H1 (cell line): ENCODE data around the gene SCIMP. TPM values are rescaled to one million over a fixed set of nuclear protein-coding genes. Genes with fewer than 3 reads are reported as not detected.

Source experiments
- CTCF ChIA-PET: fragments of 300-600 bp; sonication (Branson Sonifier 250); formaldehyde crosslinking; loops from one replicate; lab custom pipeline; 2021; ENCODE audit not compliant: partially characterized antibody; lab: Charles Lee
- POLR2A ChIA-PET: fragments of 300-600 bp; sonication (Branson Sonifier 250); formaldehyde crosslinking; loops from one replicate; lab custom pipeline; 2021; ENCODE audit warnings: inconsistent platforms; ENCODE audit not compliant: partially characterized antibody; lab: Charles Lee
- DNase-seq, 2 experiments: peaks; one replicate each; pipeline versions ENCODE4 v3.0.0 to v3.0.0-alpha.2; 2010 to 2022; ENCODE audit warnings: low spot score in 2 of 2, low read depth in 1 of 2, mixed read lengths in 1 of 2
- FAIRE-seq: peaks from 2 replicates; lab custom pipeline; 2011; peaks lifted over from hg19 to GRCh38; lab: Jason Lieb, UNC
- H2AFZ ChIP-seq: 2 replicates; pipeline ENCODE4 v1.8.1; 2012; ENCODE audit warnings: low read length, inconsistent platforms
- H2AK5ac ChIP-seq: 2 replicates; pipeline ENCODE4 v1.6.1; 2013; ENCODE audit warnings: low read depth, low read length
- H2BK120ac ChIP-seq: replicated peaks from 2 replicates; pipeline ENCODE3; 2013; ENCODE audit warnings: low read depth, low read length, inconsistent platforms
- H2BK12ac ChIP-seq: 2 replicates; pipeline ENCODE4 v1.6.1; 2013; ENCODE audit warnings: low read depth, low read length
- H2BK15ac ChIP-seq: 2 replicates; pipeline ENCODE4 v1.6.1; 2013; ENCODE audit warnings: low read length
- H2BK20ac ChIP-seq: 2 replicates; pipeline ENCODE4 v1.6.1; 2013; ENCODE audit warnings: low read length
- H2BK5ac ChIP-seq: 2 replicates; pipeline ENCODE4 v1.6.1; 2013; ENCODE audit warnings: low read depth, low read length
- H3K14ac ChIP-seq: 2 replicates; pipeline ENCODE4 v1.6.1; 2013; ENCODE audit warnings: inconsistent platforms; ENCODE audit not compliant: insufficient read length
- H3K18ac ChIP-seq: 2 replicates; pipeline ENCODE4 v1.6.1; 2013; ENCODE audit warnings: low read length; ENCODE audit errors: extremely low read depth
- H3K23ac ChIP-seq: 2 replicates; pipeline ENCODE4 v1.6.1; 2013; ENCODE audit warnings: inconsistent platforms; ENCODE audit not compliant: insufficient read length
- H3K23me2 ChIP-seq: 2 replicates; pipeline ENCODE4 v1.6.1; 2013; ENCODE audit warnings: low read depth, low read length
- H3K27ac ChIP-seq: 2 replicates; pipeline ENCODE4 v1.6.1; 2011; ENCODE audit warnings: low read depth, low read length, inconsistent platforms
- H3K27me3 ChIP-seq, 4 experiments: replicated peaks in 1 of 4; 1 replicate in 1 of 4; 2 replicates in 3 of 4; pipeline versions ENCODE4 v1.6.1 to v1.8.1; 2011 to 2013; ENCODE audit warnings: low read length in 3 of 4, mild to moderate bottlenecking in 3 of 4, inconsistent platforms in 2 of 4, mixed read lengths in 2 of 4, moderate library complexity in 1 of 4; ENCODE audit not compliant: control insufficient read depth in 3 of 4, insufficient read depth in 3 of 4; ENCODE audit errors: extremely low read depth in 1 of 4
- H3K36me3 ChIP-seq, 4 experiments: 2 replicates each; pipeline versions ENCODE4 v1.6.1 to v1.8.1; 2011 to 2013; ENCODE audit warnings: mild to moderate bottlenecking in 4 of 4, low read length in 3 of 4, moderate library complexity in 2 of 4, control low read depth in 1 of 4, inconsistent platforms in 1 of 4; ENCODE audit not compliant: insufficient read depth in 4 of 4, control insufficient read depth in 2 of 4
- H3K4ac ChIP-seq: replicated peaks from 2 replicates; pipeline ENCODE3; 2013; ENCODE audit warnings: low read length, low read depth, mixed read lengths, inconsistent platforms; ENCODE audit not compliant: insufficient read length
- H3K4me1 ChIP-seq, 4 experiments: replicated peaks in 1 of 4; 1 replicate in 1 of 4; 2 replicates in 3 of 4; pipeline versions ENCODE4 v1.6.1 to v1.8.1; 2011 to 2013; ENCODE audit warnings: low read length in 3 of 4, inconsistent platforms in 2 of 4, mixed read lengths in 1 of 4; ENCODE audit not compliant: insufficient read depth in 4 of 4, control insufficient read depth in 3 of 4
- H3K4me2 ChIP-seq, 2 experiments: 2 replicates each; pipeline versions ENCODE4 v1.6.1 to v1.8.1; 2011 to 2013; ENCODE audit warnings: low read depth in 2 of 2, low read length in 2 of 2, control low read depth in 1 of 2, inconsistent platforms in 1 of 2, mild to moderate bottlenecking in 1 of 2; ENCODE audit not compliant: insufficient read depth in 1 of 2
- H3K4me3 ChIP-seq, 4 experiments: fragments of 200-600, 300-600 bp in 1 of 4; sonication (generic), shearing (Covaris generic), sonication (Bioruptor Twin) in 1 of 4; 2 replicates each; pipeline versions ENCODE4 v1.5.1 to v1.8.1; 2011 to 2016; ENCODE audit warnings: low read length in 4 of 4, low read depth in 3 of 4, control low read depth in 2 of 4, inconsistent platforms in 2 of 4, mild to moderate bottlenecking in 2 of 4, mixed read lengths in 1 of 4, moderate library complexity in 1 of 4; ENCODE audit not compliant: insufficient read depth in 2 of 4; ENCODE audit errors: extremely low read depth in 1 of 4
- H3K56ac ChIP-seq: replicated peaks from 2 replicates; pipeline ENCODE3; 2013; ENCODE audit warnings: low read depth, mild to moderate bottlenecking, mixed read lengths, low read length, inconsistent platforms; ENCODE audit not compliant: insufficient read length
- H3K79me1 ChIP-seq: 2 replicates; pipeline ENCODE4 v1.6.1; 2013; ENCODE audit warnings: low read depth, low read length, control low read depth
- H3K79me2 ChIP-seq, 2 experiments: 2 replicates each; pipeline versions ENCODE4 v1.6.1 to v1.8.1; 2012 to 2013; ENCODE audit warnings: low read length in 2 of 2, mild to moderate bottlenecking in 2 of 2, inconsistent platforms in 1 of 2; ENCODE audit not compliant: insufficient read depth in 2 of 2, control insufficient read depth in 1 of 2
- H3K9ac ChIP-seq, 4 experiments: replicated peaks in 1 of 4; 1 replicate in 1 of 4; 2 replicates in 3 of 4; pipeline versions ENCODE4 v1.6.1 to v1.8.1; 2011 to 2013; ENCODE audit warnings: low read depth in 3 of 4, low read length in 3 of 4, control low read depth in 2 of 4, mild to moderate bottlenecking in 2 of 4, moderate library complexity in 2 of 4, inconsistent platforms in 1 of 4; ENCODE audit errors: extremely low read depth in 1 of 4
- H3K9me3 ChIP-seq, 2 experiments: 2 replicates each; pipeline versions ENCODE4 v1.6.1 to v1.8.1; 2012 to 2013; ENCODE audit warnings: mild to moderate bottlenecking in 2 of 2, moderate library complexity in 2 of 2, control low read depth in 1 of 2, inconsistent platforms in 1 of 2, low read depth in 1 of 2, low read length in 1 of 2, mixed read lengths in 1 of 2; ENCODE audit not compliant: insufficient read depth in 2 of 2
- H4K20me1 ChIP-seq, 2 experiments: replicated peaks in 1 of 2; 2 replicates each; pipeline versions ENCODE3 to v1.8.1; 2011 to 2013; ENCODE audit warnings: inconsistent platforms in 2 of 2, low read length in 2 of 2, mild to moderate bottlenecking in 1 of 2; ENCODE audit not compliant: insufficient read depth in 2 of 2, control insufficient read depth in 1 of 2
- H4K5ac ChIP-seq: 2 replicates; pipeline ENCODE4 v1.6.1; 2013; ENCODE audit warnings: low read length, low read depth, mixed read lengths, inconsistent platforms; ENCODE audit not compliant: insufficient read length
- H4K8ac ChIP-seq: 2 replicates; pipeline ENCODE4 v1.8.0; 2013; ENCODE audit warnings: mild to moderate bottlenecking, moderate library complexity, low read length, inconsistent platforms; ENCODE audit not compliant: insufficient read depth; ENCODE audit errors: extremely low read depth
- H4K91ac ChIP-seq: replicated peaks from 2 replicates; pipeline ENCODE3; 2013; ENCODE audit warnings: low read length, mixed read lengths, inconsistent platforms; ENCODE audit not compliant: insufficient read length
- KDM1A ChIP-seq: fragments of 200-600, 300-600 bp; sonication (generic); IDR thresholded peaks from 2 replicates; pipeline ENCODE4 v1.7.1; 2016; ENCODE audit warnings: mild to moderate bottlenecking, low read length, borderline replicate concordance
- WGBS, 2 experiments: shearing (Covaris generic) in 1 of 2; methylation state at CpG; one replicate each; pipeline versions ENCODE4 v1.1.6 to v1.1.7; 2013 to 2015; ENCODE audit warnings: low lambda C conversion rate in 2 of 2, mixed read lengths in 2 of 2, inconsistent platforms in 1 of 2, low coverage in 1 of 2, missing lambda C conversion rate in 1 of 2; ENCODE audit not compliant: insufficient replicate concordance in 2 of 2, insufficient coverage in 1 of 2, insufficient read length in 1 of 2; ENCODE audit errors: extremely low coverage in 1 of 2, missing lambda C conversion rate in 1 of 2; 5-methylcytosine and 5-hydroxymethylcytosine counted together
- polyA plus RNA-seq, 7 experiments: library from polyadenylated mRNA; depleted of rRNA in 3 of 7; stranded (reverse) in 5 of 7; unstranded in 2 of 7; fragments of >200 nt in 5 of 7; fragments of 200-250 nt in 2 of 7; gene quantifications; 1 replicate in 5 of 7; 2 replicates in 1 of 7; 4 replicates in 1 of 7; pipeline versions ENCODE4 v1.2.1 to v1.2.3, GENCODE V29; 2011 to 2013; ENCODE audit warnings: missing spikeins in 2 of 7, mixed read lengths in 2 of 7
- total RNA-seq: library from RNA; stranded (reverse); fragmentation: NEBNext Ultra II Directional; extraction: Animal tissue kit (Norgen Biotek cat#: 25700); gene quantifications from 2 replicates; pipeline ENCODE4 v1.2.1, GENCODE V29; 2021
- TF ChIP-seq, protein P1 (sequence below): IDR thresholded peaks from 2 replicates; pipeline ENCODE4 v1.6.1; 2012; ENCODE audit warnings: inconsistent platforms

The SCIMP gene
- total and polyA plus RNA-seq, 2 of the 8 experiments (the other 6 are each of a cell fraction or from before 2014, with no cell fraction given), result not detected

DNA sequence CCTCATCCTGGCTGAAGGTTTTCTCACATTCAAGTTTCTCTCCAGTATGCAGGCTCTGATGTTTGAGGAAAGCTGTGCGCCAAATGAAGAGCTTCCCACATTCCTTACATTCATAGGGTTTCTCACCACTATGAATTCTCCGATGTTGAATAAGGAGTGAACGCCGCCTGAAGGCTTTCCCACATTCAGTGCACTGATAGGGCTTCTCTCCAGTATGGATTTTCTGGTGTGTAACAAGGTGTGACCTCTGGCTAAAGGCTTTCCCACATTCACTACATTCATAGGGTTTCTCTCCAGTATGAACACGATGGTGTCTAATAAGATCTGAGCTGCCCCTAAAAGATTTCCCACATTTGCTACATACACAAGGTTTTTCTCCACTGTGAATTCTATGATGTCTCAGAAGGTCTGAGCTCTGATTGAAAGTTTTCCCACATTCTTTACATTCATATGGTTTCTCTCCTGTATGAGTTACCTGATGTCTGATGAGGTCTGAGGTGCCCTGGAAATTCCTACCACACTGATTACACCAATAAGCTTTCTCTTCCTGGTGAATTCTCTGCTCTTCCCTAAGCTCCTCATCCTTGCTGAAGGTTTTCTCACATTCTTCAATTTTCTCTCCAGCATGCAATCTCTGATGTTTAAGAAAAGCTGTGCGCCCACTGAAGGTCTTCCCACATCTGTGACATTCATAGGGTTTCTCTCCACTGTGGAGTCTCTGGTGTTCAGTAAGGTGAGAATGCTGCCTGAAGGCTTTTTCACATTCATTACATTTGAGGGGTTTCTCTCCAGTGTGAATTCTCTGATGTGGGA, 51.9 kb downstream of the SCIMP start:
- no peak overlapping the region for H2BK5ac ChIP-seq
- H3K23ac ChIP-seq, result no peak overlapping the region
- H3K79me2 ChIP-seq, result no peaks in the 10 kb centered on the region
- no peaks in the 10 kb centered on the region for H3K23me2 ChIP-seq
- H3K9ac ChIP-seq, result no peak overlapping the region
- peak overlapping the region in 1 of 4 experiments; percentile 22; a peak in 1 of 8 replicates for H3K4me3 ChIP-seq
- H2BK120ac ChIP-seq, result no peak overlapping the region
- 98% methylated on average over 6 of the region's 6 CpGs; no CpG with 5 or more reads in 1 of the 2 experiments for WGBS, 2 experiments
- no peaks in the 10 kb centered on the region for H3K79me1 ChIP-seq
- no peak overlapping the region for H3K56ac ChIP-seq
- no peaks in the 10 kb centered on the region for H3K4me1 ChIP-seq
- ChIA-PET CTCF (interaction anchor here (1.2 kb wide), 1 partner anchor 127 kb away, joined by 3 read pairs; no protein-coding TSS in a partner anchor), POLR2A (interaction anchor here (0.9 to 3.4 kb wide), 7 partner anchors 8 to 113 kb away, joined by 3 to 23 read pairs (median 3); partner anchors contain the start of genes ZNF232 and ZNF594)
- H2AFZ ChIP-seq, result no peak overlapping the region
- H2BK20ac ChIP-seq, result no peak overlapping the region
- no peak overlapping the region for H2AK5ac ChIP-seq
- no peak overlapping the region for H3K27ac ChIP-seq
- H3K4ac ChIP-seq, result no peak overlapping the region
- H3K36me3 ChIP-seq, result peaks cover 0 to 77% (median 22%) of the 10 kb centered on the region in 4 experiments; a peak in 5 of 8 replicates
- peaks cover 89 to 97% of the 10 kb centered on the region in 2 experiments for H3K9me3 ChIP-seq
- no peak overlapping the region for H4K5ac ChIP-seq
- FAIRE-seq (no peak), DNase-seq (no peak)
- no peaks in the 10 kb centered on the region for H4K20me1 ChIP-seq
- no peak overlapping the region for H3K4me2 ChIP-seq
- H3K14ac ChIP-seq, result no peak overlapping the region
- TF ChIP-seq, protein P1, sequence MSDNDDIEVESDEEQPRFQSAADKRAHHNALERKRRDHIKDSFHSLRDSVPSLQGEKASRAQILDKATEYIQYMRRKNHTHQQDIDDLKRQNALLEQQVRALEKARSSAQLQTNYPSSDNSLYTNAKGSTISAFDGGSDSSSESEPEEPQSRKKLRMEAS, result no peak
- TF ChIP-seq KDM1A, result peak; percentile 3; the same call in 1 of the 2 replicates
- H2BK15ac ChIP-seq, result no peak overlapping the region
- no peak overlapping the region for H4K8ac ChIP-seq
- no peaks in the 10 kb centered on the region for H3K27me3 ChIP-seq
- H3K18ac ChIP-seq, result no peak overlapping the region
- no peak overlapping the region for H4K91ac ChIP-seq
- H2BK12ac ChIP-seq, result no peak overlapping the region
